SH-SY5Y (cell line): Measurements from ENCODE around the gene LRMDA.

Source experiments
- GATA2 ChIP-seq: IDR thresholded peaks from 2 replicates; pipeline ENCODE4 v1.6.1; 2011; ENCODE audit warnings: mild to moderate bottlenecking, low read depth, low read length
- GATA3 ChIP-seq: IDR thresholded peaks from 2 replicates; pipeline ENCODE4 v1.6.1; 2011; ENCODE audit warnings: low read depth, mild to moderate bottlenecking, low read length, moderate library complexity

- no peak for TF ChIP-seq GATA2
- no peak for TF ChIP-seq GATA3
Measured at GRCh38 chr10:76324283-76324682, 892.9 kb downstream of the LRMDA start.
